ENCODE measurements around the gene SNX1.

DNA sequence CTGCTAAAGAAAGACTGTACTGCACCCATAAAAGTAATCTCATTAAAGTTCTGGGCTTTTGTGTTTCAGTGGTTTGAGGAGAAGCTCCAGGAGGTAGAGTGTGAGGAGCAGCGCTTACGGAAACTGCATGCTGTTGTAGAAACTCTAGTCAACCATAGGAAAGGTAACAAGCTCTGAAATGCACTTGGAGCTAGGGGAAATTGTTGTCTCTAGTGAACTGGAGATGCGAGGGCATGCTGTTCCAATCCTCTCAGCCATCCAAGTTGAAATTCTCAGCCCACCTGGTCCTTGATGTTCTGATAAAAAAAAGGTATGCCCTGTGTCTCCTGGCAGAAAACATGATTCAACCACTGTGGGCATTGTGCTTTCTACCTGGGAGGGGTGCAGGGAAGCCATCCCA, 34.4 kb downstream of the SNX1 start:
- TF ChIP-seq, protein P1, sequence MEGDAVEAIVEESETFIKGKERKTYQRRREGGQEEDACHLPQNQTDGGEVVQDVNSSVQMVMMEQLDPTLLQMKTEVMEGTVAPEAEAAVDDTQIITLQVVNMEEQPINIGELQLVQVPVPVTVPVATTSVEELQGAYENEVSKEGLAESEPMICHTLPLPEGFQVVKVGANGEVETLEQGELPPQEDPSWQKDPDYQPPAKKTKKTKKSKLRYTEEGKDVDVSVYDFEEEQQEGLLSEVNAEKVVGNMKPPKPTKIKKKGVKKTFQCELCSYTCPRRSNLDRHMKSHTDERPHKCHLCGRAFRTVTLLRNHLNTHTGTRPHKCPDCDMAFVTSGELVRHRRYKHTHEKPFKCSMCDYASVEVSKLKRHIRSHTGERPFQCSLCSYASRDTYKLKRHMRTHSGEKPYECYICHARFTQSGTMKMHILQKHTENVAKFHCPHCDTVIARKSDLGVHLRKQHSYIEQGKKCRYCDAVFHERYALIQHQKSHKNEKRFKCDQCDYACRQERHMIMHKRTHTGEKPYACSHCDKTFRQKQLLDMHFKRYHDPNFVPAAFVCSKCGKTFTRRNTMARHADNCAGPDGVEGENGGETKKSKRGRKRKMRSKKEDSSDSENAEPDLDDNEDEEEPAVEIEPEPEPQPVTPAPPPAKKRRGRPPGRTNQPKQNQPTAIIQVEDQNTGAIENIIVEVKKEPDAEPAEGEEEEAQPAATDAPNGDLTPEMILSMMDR (IDR thresholded peaks at IDR 0.05; ENCODE audit: poor library complexity, severe bottlenecking): no peak
- TF ChIP-seq, protein P2, sequence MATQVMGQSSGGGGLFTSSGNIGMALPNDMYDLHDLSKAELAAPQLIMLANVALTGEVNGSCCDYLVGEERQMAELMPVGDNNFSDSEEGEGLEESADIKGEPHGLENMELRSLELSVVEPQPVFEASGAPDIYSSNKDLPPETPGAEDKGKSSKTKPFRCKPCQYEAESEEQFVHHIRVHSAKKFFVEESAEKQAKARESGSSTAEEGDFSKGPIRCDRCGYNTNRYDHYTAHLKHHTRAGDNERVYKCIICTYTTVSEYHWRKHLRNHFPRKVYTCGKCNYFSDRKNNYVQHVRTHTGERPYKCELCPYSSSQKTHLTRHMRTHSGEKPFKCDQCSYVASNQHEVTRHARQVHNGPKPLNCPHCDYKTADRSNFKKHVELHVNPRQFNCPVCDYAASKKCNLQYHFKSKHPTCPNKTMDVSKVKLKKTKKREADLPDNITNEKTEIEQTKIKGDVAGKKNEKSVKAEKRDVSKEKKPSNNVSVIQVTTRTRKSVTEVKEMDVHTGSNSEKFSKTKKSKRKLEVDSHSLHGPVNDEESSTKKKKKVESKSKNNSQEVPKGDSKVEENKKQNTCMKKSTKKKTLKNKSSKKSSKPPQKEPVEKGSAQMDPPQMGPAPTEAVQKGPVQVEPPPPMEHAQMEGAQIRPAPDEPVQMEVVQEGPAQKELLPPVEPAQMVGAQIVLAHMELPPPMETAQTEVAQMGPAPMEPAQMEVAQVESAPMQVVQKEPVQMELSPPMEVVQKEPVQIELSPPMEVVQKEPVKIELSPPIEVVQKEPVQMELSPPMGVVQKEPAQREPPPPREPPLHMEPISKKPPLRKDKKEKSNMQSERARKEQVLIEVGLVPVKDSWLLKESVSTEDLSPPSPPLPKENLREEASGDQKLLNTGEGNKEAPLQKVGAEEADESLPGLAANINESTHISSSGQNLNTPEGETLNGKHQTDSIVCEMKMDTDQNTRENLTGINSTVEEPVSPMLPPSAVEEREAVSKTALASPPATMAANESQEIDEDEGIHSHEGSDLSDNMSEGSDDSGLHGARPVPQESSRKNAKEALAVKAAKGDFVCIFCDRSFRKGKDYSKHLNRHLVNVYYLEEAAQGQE (IDR thresholded peaks at IDR 0.05; ENCODE audit: borderline replicate concordance): no peak
- TF ChIP-seq EZH2 (IDR thresholded peaks at IDR 0.05; ENCODE audit: borderline replicate concordance, insufficient read depth, low read length, poor library complexity, severe bottlenecking): no peak
